Endothelial cell of umbilical vein (primary cell): ENCODE data around the gene CRYBA4. TPM values are rescaled to one million over a fixed set of nuclear protein-coding genes. Genes with fewer than 3 reads are reported as not detected.

ENCODE experiments used
- BruUV-seq: library from RNA; stranded (reverse); fragments of 400-500 nt; replicated peaks from 2 replicates; lab custom pipeline; 2021; lab: Mats Ljungman, UMichigan
- CTCF ChIA-PET: fragments of 300-600, 350-600 bp; sonication (Branson Sonifier 250); formaldehyde crosslinking; loops from one replicate; lab custom pipeline; 2021; ENCODE audit warnings: antibody characterized with exemption, inconsistent platforms; lab: Charles Lee
- POLR2A ChIA-PET: fragments of 300-600, 350-600 bp; sonication (Branson Sonifier 250); formaldehyde crosslinking; loops from one replicate; lab custom pipeline; 2021; ENCODE audit warnings: antibody characterized with exemption, inconsistent platforms; lab: Charles Lee
- DNase-seq: peaks from one replicate; pipeline ENCODE4 v3.0.0-alpha.2; 2011; ENCODE audit warnings: low read depth, low spot score
- FAIRE-seq: peaks from 2 replicates; lab custom pipeline; 2011; peaks lifted over from hg19 to GRCh38; lab: Jason Lieb, UNC
- H2AFZ ChIP-seq: 2 replicates; pipeline ENCODE4 v1.6.0; 2012; ENCODE audit warnings: low read depth, low read length, control low read depth, inconsistent platforms
- H3K27ac ChIP-seq: 2 replicates; pipeline ENCODE4 v1.5.1; 2011; ENCODE audit warnings: low read depth, mild to moderate bottlenecking, control low read depth, low read length, moderate library complexity; ENCODE audit not compliant: insufficient read depth
- H3K27me3 ChIP-seq, 2 experiments: 2 replicates each; pipeline versions ENCODE4 v1.6.0 to v1.6.1; 2011; ENCODE audit warnings: low read length in 2 of 2, mixed read lengths in 1 of 2; ENCODE audit not compliant: control insufficient read depth in 2 of 2, insufficient read depth in 2 of 2
- H3K36me3 ChIP-seq, 2 experiments: 2 replicates in 1 of 2; 3 replicates in 1 of 2; pipeline ENCODE4 v1.5.1; 2011; ENCODE audit warnings: low read length in 2 of 2, mild to moderate bottlenecking in 1 of 2, moderate library complexity in 1 of 2; ENCODE audit not compliant: control insufficient read depth in 2 of 2, insufficient read depth in 2 of 2; ENCODE audit errors: extremely low read depth in 1 of 2
- H3K4me1 ChIP-seq: 3 replicates; pipeline ENCODE4 v1.5.1; 2011; ENCODE audit warnings: mild to moderate bottlenecking, low read length; ENCODE audit not compliant: control insufficient read depth, insufficient read depth; ENCODE audit errors: extremely low read depth
- H3K4me2 ChIP-seq: 2 replicates; pipeline ENCODE4 v1.6.1; 2011; ENCODE audit warnings: low read length, control low read depth, mixed read lengths; ENCODE audit not compliant: insufficient read depth
- H3K4me3 ChIP-seq, 3 experiments: fragments of 200-600 bp in 1 of 3; sonication (generic), shearing (Covaris generic) in 1 of 3; replicated peaks in 1 of 3; 2 replicates each; pipeline ENCODE4 v1.5.1; 2011 to 2016; ENCODE audit warnings: control low read depth in 3 of 3, low read length in 3 of 3, mild to moderate bottlenecking in 2 of 3, inconsistent platforms in 1 of 3, low read depth in 1 of 3, moderate library complexity in 1 of 3; ENCODE audit not compliant: insufficient read depth in 1 of 3
- H3K79me2 ChIP-seq: 2 replicates; pipeline ENCODE4 v1.6.0; 2012; ENCODE audit warnings: low read length, inconsistent platforms; ENCODE audit not compliant: control insufficient read depth, insufficient read depth
- H3K9ac ChIP-seq: replicated peaks from 2 replicates; pipeline ENCODE3; 2011; ENCODE audit warnings: low read length, control low read depth; ENCODE audit not compliant: insufficient read depth; ENCODE audit errors: extremely low read depth
- H3K9me1 ChIP-seq: replicated peaks from 3 replicates; pipeline ENCODE4 v1.6.0; 2011; ENCODE audit warnings: mild to moderate bottlenecking, low read length; ENCODE audit not compliant: control insufficient read depth, insufficient read depth; ENCODE audit errors: extremely low read depth
- H3K9me3 ChIP-seq: replicated peaks from 2 replicates; pipeline ENCODE4 v1.5.1; 2012; ENCODE audit warnings: low read length, inconsistent platforms; ENCODE audit not compliant: control insufficient read depth, insufficient read depth
- H4K20me1 ChIP-seq: replicated peaks from 2 replicates; pipeline ENCODE3; 2011; ENCODE audit warnings: mild to moderate bottlenecking, low read length; ENCODE audit not compliant: control insufficient read depth, insufficient read depth; ENCODE audit errors: extremely low read depth
- FOS ChIP-seq: IDR thresholded peaks from 2 replicates; pipeline ENCODE4 v1.6.1; 2011; ENCODE audit warnings: mild to moderate bottlenecking, low read length, moderate library complexity, borderline replicate concordance; ENCODE audit not compliant: insufficient read depth
- MYC ChIP-seq: IDR thresholded peaks from one replicate; pipeline ENCODE4 v1.6.1; 2011; ENCODE audit warnings: mild to moderate bottlenecking, low read depth, low read length
- POLR2A ChIP-seq: IDR thresholded peaks from 2 replicates; pipeline ENCODE4 v1.6.1; 2012; ENCODE audit warnings: low read depth, mild to moderate bottlenecking, control low read depth, low read length
- POLR2AphosphoS5 ChIP-seq: IDR thresholded peaks from 2 replicates; pipeline ENCODE4 v1.6.1; 2012; ENCODE audit warnings: low read depth, mild to moderate bottlenecking, control low read depth, low read length, moderate library complexity; ENCODE audit not compliant: insufficient read depth
- dilution Hi-C: fragments of 300-500 bp; cut with MboI; formaldehyde crosslinking; loops from one replicate; pipeline ENCODE4 v1.15.0; 2019; ENCODE audit warnings: low sequenced_read_pairs; ENCODE audit not compliant: extremely low pct_ligation_motif_present
- intact Hi-C: fragments of 100-400 bp; cut with micrococcal nuclease; formaldehyde crosslinking; loops from one replicate; pipeline ENCODE4 v1.10.0; 2022
- polyA plus RNA-seq, 4 experiments: library from polyadenylated mRNA; depleted of rRNA in 3 of 4; stranded (reverse) in 3 of 4; unstranded in 1 of 4; fragments of >200 nt; gene quantifications; 2 replicates each; pipeline versions ENCODE4 v1.2.1 to v1.2.3, GENCODE V29; 2011 to 2012; ENCODE audit warnings: missing spikeins in 1 of 4
- total RNA-seq: library from RNA; stranded (reverse); gene quantifications from 2 replicates; pipeline ENCODE4 v1.2.3, GENCODE V29; 2021
- TF ChIP-seq, protein P1 (sequence below): IDR thresholded peaks from 2 replicates; pipeline ENCODE4 v1.6.1; 2011; ENCODE audit not compliant: insufficient read depth, insufficient read length
- TF ChIP-seq, protein P2 (sequence below), 2 donors: IDR thresholded peaks; 1 replicate in 1 of 2; 2 replicates in 1 of 2; pipeline ENCODE4 v1.5.1; 2011; ENCODE audit warnings: low read length in 2 of 2, mild to moderate bottlenecking in 2 of 2, moderate library complexity in 2 of 2, control low read depth in 1 of 2, inconsistent platforms in 1 of 2, low read depth in 1 of 2; ENCODE audit not compliant: insufficient read depth in 1 of 2; ENCODE audit errors: extremely low read depth in 1 of 2

CRYBA4 gene
- total and polyA plus RNA-seq, 2 donors (not counting 3 experiments of a cell fraction or from before 2014, with no cell fraction given), result not detected

DNA sequence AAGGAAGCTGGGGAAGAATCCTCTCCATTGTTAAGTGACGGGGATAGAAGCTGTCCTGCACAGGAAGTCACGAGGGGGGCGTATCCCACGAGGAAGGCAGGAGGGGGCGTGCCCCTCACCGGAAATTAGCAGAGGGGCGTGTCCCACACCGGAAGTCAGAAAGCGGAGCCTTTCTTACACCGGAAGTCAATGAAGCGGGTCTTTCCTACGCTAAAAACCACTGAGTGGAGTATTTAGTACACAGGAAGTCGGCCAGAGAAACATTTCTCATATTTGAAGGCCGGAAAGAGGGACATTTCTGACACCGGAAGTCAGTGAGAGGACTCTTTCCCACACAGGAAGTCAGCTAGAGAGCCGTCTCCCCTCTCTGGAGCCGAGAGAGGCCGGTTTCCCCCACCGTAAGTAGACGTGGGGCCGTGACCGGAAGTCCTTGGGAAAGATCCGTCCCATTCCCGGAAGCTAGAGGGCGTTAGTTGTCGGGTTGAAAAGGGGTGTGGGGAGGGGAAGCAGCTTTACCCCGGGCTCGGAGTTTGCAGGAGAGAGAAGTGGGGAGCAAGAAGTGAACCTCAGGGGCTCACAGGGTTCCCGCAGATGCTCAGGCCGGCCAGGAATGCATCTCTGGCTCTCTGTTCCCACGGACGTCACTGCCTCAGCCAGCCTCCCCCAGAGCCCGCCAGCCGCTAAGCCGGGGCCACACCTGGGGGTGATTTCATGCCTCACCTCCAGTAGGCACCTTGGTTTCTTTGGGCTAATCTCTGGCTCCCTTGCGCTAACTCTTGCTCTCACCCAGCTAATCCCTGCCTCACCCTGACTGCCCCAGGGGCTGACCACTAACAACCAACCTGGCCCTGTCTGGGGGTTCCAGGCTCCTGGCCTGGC lies 51.1 kb downstream of the CRYBA4 start:
- POLR2A ChIA-PET, result interaction anchor here (0.7 kb wide), 1 partner anchor 550 kb away, joined by 4 read pairs; no protein-coding TSS in a partner anchor
- Histone ChIP-seq H4K20me1 (no peaks in the 10 kb centered on the region), H2AFZ (peak overlapping the region; percentile 87), H3K4me1 (peaks cover 21% of the 10 kb centered on the region), H3K36me3 (no peaks in the 10 kb centered on the region), H3K9ac (peak overlapping the region; percentile 88), H3K27me3 (no peaks in the 10 kb centered on the region), H3K79me2 (peaks cover 17% of the 10 kb centered on the region), H3K4me3 (peak overlapping the region; percentile 52 to 76 (median 56)), H3K4me2 (peak overlapping the region; percentile 85), H3K27ac (peak overlapping the region; percentile 93), H3K9me1 (no peaks in the 10 kb centered on the region), H3K9me3 (no peaks in the 10 kb centered on the region)
- TF ChIP-seq MYC, result peak; percentile 16
- TF ChIP-seq, protein P1, sequence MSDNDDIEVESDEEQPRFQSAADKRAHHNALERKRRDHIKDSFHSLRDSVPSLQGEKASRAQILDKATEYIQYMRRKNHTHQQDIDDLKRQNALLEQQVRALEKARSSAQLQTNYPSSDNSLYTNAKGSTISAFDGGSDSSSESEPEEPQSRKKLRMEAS, result peak; percentile 78
- TF ChIP-seq, protein P2, sequence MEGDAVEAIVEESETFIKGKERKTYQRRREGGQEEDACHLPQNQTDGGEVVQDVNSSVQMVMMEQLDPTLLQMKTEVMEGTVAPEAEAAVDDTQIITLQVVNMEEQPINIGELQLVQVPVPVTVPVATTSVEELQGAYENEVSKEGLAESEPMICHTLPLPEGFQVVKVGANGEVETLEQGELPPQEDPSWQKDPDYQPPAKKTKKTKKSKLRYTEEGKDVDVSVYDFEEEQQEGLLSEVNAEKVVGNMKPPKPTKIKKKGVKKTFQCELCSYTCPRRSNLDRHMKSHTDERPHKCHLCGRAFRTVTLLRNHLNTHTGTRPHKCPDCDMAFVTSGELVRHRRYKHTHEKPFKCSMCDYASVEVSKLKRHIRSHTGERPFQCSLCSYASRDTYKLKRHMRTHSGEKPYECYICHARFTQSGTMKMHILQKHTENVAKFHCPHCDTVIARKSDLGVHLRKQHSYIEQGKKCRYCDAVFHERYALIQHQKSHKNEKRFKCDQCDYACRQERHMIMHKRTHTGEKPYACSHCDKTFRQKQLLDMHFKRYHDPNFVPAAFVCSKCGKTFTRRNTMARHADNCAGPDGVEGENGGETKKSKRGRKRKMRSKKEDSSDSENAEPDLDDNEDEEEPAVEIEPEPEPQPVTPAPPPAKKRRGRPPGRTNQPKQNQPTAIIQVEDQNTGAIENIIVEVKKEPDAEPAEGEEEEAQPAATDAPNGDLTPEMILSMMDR (IDR thresholded peaks at IDR 0.05; ENCODE audit: extremely low read depth in 1 of 2, insufficient read depth in 1 of 2, low read depth in 1 of 2, low read length in 2 of 2), result peak; percentile 23 to 29
- peak; percentile 46 for TF ChIP-seq POLR2AphosphoS5
- no peak for TF ChIP-seq FOS
- TF ChIP-seq POLR2A, result peak; percentile 82
- TSS peak; percentile 75 for BruUV-seq
- peak; percentile 76 for DNase-seq
- CTCF ChIA-PET, result interaction anchor here (0.7 to 1.4 kb wide), 9 partner anchors 8 to 170 kb away, joined by 3 to 8 read pairs (median 5); no protein-coding TSS in a partner anchor
- dilution Hi-C loops (no loop called here), intact Hi-C loops (loop anchor here (5.0 to 10.0 kb wide), 3 partner anchors 59 to 752 kb away; no protein-coding TSS in a partner anchor)
- FAIRE-seq, result peak; percentile 92
